Measurements from ENCODE around the gene WDR3. TPM values are rescaled to one million over a fixed set of nuclear protein-coding genes. Genes with fewer than 3 reads are reported as not detected.
"Not testable (repeated sequence)": the region's sequence is repeated elsewhere in the genome, so short reads cannot be mapped to it uniquely, and the experiment has no call there.

WDR3 gene
- 56.1 TPM for polyA plus RNA-seq (2012; ENCODE audit: insufficient read depth, insufficient read length)

GRCh38 chr1:117929343-117930172 lies at the start of gene WDR3, which contains the start of gene GDAP2:
Gene WDR3 (plus strand): TSS chr1:117929739. CDS start chr1:117933320, 3,581 bp downstream.
Gene GDAP2 (minus strand): TSS chr1:117929621. CDS start chr1:117920357, 9,264 bp downstream.
- peak within 1 kb of the TSS; percentile 85 for H3K4me3 ChIP-seq (ENCODE audit: low read length)
- DNase-seq (ENCODE audit: low read depth, low spot score), result peak; percentile 91

GRCh38 chr1:117883616-117884015 lies 45.9 kb upstream of the WDR3 start:
- DNase-seq (ENCODE audit: low read depth, low spot score), result no peak
- no peak overlapping the region for H3K4me3 ChIP-seq (ENCODE audit: low read length)

GRCh38 chr1:117886101-117886795 lies 43.3 kb upstream of the WDR3 start:
- no peak overlapping the region for H3K4me3 ChIP-seq (ENCODE audit: low read length)

DNA sequence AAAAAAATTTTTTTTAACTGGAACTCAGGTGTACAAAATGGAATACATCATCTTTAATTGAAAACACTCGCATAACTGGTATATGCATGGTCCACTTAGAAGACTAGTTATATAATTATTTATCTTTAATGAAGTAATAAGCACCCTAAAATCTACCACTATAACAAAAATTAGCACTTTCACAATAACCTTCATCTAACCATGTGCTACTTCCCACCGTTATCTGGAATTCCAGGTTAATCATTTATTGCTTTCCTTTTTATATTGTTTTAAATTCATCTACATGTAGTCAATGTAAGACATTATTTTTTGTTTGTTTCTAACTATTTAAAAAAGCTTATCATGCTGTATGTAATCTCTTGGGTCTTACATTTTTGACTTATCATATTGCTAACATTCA lies 39.1 kb upstream of the WDR3 start:
- no peak for DNase-seq (ENCODE audit: low read depth, low spot score)
- H3K4me3 ChIP-seq (ENCODE audit: low read length), result no peak overlapping the region

More at GRCh38 chr1:117886101-117886795, 43.3 kb upstream of the WDR3 start:
- DNase-seq (ENCODE audit: low read depth, low spot score), result no peak

DNA sequence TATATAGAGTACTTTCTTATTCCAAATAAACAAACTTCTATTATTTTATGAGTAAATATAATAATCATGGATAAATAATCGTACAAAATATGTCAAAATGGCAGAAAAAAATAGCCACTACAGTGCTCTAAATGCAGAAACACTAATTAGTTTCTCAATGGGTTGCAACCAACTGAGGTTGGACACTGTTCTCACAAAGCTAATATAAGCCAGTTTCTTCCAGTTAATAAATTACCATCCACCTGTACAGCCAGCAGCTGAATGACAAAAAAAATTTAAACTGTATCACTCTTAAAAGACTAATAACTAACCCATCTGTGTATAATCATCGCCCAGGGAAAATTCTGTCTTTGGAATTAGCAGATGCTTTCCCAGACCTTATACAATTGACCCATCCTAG lies 37.0 kb upstream of the WDR3 start:
- no peak for DNase-seq (ENCODE audit: low read depth, low spot score)
- no peak overlapping the region for H3K4me3 ChIP-seq (ENCODE audit: low read length)

- H3K4me3 ChIP-seq (ENCODE audit: low read length), result no peak overlapping the region
- DNase-seq (ENCODE audit: low read depth, low spot score), result no peak
Measured at GRCh38 chr1:117894078-117894477, 35.5 kb upstream of the WDR3 start.

GRCh38 chr1:117895482-117896114 lies 33.9 kb upstream of the WDR3 start:
- peak; percentile 67 for DNase-seq (ENCODE audit: low read depth, low spot score)
- H3K4me3 ChIP-seq (ENCODE audit: low read length), result no peak overlapping the region

GRCh38 chr1:117897551-117897950 lies 32.0 kb upstream of the WDR3 start:
- H3K4me3 ChIP-seq (ENCODE audit: low read length), result no peak overlapping the region
- DNase-seq (ENCODE audit: low read depth, low spot score), result no peak

- H3K4me3 ChIP-seq (ENCODE audit: low read length), result no peak overlapping the region
- DNase-seq (ENCODE audit: low read depth, low spot score), result no peak
Measured at GRCh38 chr1:117899801-117900200, 29.7 kb upstream of the WDR3 start.

- H3K4me3 ChIP-seq (ENCODE audit: low read length), result no peak overlapping the region
- DNase-seq (ENCODE audit: low read depth, low spot score), result no peak
Measured at GRCh38 chr1:117902944-117903343, 26.6 kb upstream of the WDR3 start.

GRCh38 chr1:117904485-117904884 lies 25.1 kb upstream of the WDR3 start:
- DNase-seq (ENCODE audit: low read depth, low spot score), result no peak
- H3K4me3 ChIP-seq (ENCODE audit: low read length), result no peak overlapping the region

- DNase-seq (ENCODE audit: low read depth, low spot score), result no peak
- no peak overlapping the region for H3K4me3 ChIP-seq (ENCODE audit: low read length)
Measured at GRCh38 chr1:117905019-117905418, 24.5 kb upstream of the WDR3 start.

DNA sequence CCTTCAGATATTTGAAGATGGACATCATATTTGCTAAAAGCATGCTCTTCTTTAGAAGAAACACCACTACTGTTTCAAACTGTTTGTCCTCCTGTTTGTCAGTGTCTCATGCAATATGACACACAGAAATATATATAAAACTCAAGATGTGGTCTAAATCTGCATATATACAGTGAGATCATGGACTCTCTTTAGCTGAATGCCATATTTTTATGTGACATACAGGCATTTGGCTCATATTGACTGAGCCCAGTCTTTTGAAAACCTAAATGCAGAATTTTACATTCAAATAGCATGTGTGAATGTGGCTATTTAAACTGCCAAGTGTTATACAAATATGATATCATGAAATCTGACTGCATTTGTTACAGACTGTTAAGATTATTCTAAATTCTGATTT lies 18.5 kb upstream of the WDR3 start:
- no peak for DNase-seq (ENCODE audit: low read depth, low spot score)
- H3K4me3 ChIP-seq (ENCODE audit: low read length), result no peak overlapping the region

GRCh38 chr1:117919376-117919775 lies 10.2 kb upstream of the WDR3 start:
- no peak overlapping the region for H3K4me3 ChIP-seq (ENCODE audit: low read length)
- no peak for DNase-seq (ENCODE audit: low read depth, low spot score)

GRCh38 chr1:117921991-117922390 lies 7.5 kb upstream of the WDR3 start:
- no peak for DNase-seq (ENCODE audit: low read depth, low spot score)

DNA sequence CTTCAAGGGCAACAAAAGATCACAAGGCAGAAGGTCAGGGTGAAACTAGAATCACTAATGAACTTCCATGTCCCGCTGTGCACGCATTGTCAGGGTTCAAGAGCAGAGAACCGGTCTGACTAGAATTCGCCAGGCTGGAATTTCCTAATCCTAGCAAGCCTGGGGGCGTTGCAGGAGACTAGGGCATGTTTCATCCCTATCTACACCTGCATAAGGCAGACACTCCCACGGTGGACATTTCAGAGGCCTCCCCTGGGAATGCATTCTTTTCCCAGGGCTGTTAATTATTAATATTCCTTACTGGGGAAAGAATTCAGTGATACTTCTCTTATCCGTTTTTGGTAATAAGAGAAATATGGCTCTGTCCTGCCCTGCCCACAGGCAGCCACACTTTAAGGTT lies 6.8 kb upstream of the WDR3 start:
- not testable (repeated sequence) for H3K4me3 ChIP-seq (ENCODE audit: low read length); DNase-seq (ENCODE audit: low read depth, low spot score)

More at GRCh38 chr1:117921991-117922390, 7.5 kb upstream of the WDR3 start:
- no peak overlapping the region for H3K4me3 ChIP-seq (ENCODE audit: low read length)

DNA sequence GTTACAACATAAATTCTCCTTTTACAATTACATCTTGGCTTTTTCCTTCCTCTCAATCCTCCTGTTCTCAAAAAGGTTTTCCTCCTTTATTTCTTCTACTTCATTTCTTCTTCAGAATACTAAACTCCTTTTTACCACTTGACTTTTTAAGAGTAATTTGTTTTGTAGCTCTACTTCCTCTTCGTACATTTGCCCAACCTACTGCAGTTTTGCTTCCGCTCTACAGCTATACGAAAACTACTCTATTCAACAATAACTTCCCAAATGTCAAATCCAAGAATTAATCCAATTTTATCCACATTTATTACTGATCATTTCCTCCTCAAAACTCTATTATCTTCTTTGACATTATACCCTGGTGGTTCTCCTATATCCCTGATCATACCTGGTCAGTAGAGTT lies 3.6 kb upstream of the WDR3 start:
- no peak for DNase-seq (ENCODE audit: low read depth, low spot score)
- no peak overlapping the region for H3K4me3 ChIP-seq (ENCODE audit: low read length)

DNA sequence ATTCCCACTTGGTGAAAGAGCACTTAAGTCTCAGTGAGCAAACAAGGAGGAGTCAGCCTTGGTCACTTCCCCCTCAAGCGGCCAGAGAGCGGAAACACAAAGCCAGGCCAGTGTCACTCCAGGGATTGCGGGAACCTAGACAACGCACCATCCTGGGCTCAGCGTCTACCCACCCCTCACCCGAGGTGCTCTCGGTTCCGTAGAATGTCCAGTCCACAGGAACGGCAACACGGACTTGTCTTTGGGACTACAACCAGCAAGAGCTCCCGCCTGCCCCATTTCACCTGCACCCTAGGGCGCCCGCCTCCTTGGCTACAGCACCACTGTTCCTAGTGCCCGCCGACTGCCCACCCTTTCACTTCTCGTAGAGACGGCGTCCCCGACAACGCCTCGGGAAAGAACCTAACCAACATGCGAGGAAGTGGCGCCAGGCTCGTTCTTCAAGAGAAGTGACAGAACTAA lies 627 bp upstream of the WDR3 start:
- no peak for DNase-seq (ENCODE audit: low read depth, low spot score)
- peak overlapping the region; percentile 85 for H3K4me3 ChIP-seq (ENCODE audit: low read length)

DNA sequence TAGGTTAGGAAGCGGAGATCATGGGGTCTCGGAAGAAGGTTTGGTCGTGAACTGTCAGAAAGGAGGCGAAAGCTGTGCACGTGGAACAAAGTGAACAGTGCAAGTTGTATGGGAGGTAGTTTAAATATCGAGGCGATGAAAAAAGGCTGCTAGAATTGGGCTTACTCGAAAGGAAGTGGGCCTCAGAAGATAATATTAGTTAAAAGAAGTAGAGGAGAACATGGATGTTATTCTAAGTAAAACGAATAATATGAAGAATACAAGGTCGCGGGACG lies 571 bp downstream of the WDR3 start:
- peak overlapping the region; percentile 85 for H3K4me3 ChIP-seq (ENCODE audit: low read length)
- no peak for DNase-seq (ENCODE audit: low read depth, low spot score)

DNA sequence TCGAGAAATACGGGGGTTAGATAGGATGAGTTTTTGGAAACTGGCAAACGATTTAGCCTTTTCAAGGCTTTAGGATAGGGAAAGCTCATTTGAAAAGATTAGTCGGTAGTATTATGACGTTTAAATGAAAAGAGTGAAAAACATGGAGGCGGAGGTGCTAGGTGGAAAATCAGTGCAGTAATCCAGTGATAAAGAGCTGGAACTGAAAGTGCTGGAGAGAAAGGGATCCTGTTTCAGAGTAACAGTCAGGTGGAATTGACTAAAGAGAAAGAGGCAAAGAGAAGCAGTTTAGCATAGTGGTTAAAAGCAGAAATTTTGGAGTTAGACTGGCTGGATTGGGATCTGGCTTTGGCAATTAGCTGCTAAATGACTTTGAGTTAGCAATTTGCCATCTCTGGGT lies 945 bp downstream of the WDR3 start:
- H3K4me3 ChIP-seq (ENCODE audit: low read length), result peak overlapping the region; percentile 85
- DNase-seq (ENCODE audit: low read depth, low spot score), result no peak
